Stimulated activated CD4-positive, alpha-beta T cell treated with anti-CD3 and anti-CD28 coated beads, Interleukin-12 subunit alpha, Interleukin-12 subunit beta, amount 100 ng/mL, for 24 hours (primary cell): Measurements from ENCODE around the gene SLC7A6.
A peak's percentile ranks its signal among the peaks of the same experiment; 100 is the strongest.
"Not testable (repeated sequence)": the region's sequence is repeated elsewhere in the genome, so short reads cannot be mapped to it uniquely, and the experiment has no call there.

Experiments
- DNase-seq, 2 experiments: peaks; one replicate each; pipeline ENCODE4 v3.0.0-alpha.2; 2020; ENCODE audit warnings: low read depth in 2 of 2

Gene SLC7A6

GRCh38 chr16:68283801-68284598 lies 19.7 kb downstream of the SLC7A6 start:
- no peak for DNase-seq

GRCh38 chr16:68284847-68285246 lies 20.5 kb downstream of the SLC7A6 start:
- DNase-seq, result no peak

- DNase-seq, result no peak
Observed at GRCh38 chr16:68285683-68286082, 21.4 kb downstream of the SLC7A6 start.

- no peak for DNase-seq
Observed at GRCh38 chr16:68286153-68287074, 22.1 kb downstream of the SLC7A6 start.

DNA sequence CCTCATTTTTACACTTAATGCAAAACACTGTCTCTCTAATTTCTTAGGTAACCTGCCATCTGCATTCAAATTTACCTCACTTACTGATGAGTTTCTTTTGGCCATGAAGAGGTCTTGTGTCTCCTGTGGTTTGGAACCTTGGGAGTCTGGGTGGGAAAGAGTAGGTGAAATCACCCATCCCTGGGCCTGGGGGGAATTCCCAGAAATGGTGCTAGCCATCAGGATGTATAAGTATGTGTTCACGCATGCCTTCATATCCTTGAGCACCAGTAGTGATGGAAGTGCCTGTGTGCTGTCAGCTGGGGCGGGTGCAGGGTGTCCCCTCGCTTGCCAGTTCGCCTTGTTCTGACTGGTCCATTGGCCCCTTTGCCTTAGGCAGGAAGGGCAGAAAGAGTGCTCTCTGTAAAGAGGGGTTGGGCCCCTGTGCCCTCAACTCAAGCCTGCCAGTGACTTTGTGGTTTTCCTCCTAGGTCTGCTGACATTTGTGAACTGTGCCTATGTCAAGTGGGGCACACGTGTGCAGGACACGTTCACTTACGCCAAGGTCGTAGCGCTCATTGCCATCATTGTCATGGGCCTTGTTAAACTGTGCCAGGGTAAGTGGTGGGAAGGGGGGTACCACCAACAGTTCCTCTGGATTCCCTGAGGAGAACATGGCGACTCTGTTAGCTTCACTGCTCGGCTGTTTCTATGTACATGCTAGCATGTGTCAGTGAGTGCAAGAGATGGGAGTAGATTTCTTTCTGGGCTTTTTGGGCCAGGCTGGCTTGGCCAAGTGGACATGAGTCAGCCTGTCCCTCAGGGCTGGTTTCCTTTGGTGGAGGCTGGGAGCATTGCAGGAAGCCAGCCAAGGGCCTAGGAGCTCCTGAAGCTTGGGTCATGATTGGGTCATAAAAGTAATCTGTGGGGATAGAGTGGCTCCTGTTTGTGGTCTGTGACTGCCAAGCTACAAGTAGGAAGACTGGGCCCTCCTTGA lies 23.2 kb downstream of the SLC7A6 start:
- DNase-seq, result no peak

DNA sequence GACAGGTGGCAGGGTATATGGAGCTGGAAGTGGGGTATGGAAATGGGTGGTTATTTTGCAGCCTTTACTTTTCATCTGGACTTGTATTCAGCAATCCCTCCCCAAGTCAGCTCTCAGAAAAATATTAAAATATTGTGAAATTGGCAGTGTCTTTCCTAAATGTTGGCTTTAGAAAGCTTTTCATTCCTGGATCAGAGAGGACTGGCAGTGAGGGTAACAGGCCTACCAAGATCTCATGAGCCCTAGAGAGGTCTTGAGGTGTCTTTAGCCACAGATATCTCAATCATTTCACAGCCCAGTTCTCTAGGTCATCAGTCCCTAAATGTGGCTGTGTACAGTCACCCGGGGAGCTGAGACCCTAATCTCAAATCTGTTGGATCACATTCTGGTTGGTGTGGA lies 23.9 kb downstream of the SLC7A6 start:
- no peak for DNase-seq

DNA sequence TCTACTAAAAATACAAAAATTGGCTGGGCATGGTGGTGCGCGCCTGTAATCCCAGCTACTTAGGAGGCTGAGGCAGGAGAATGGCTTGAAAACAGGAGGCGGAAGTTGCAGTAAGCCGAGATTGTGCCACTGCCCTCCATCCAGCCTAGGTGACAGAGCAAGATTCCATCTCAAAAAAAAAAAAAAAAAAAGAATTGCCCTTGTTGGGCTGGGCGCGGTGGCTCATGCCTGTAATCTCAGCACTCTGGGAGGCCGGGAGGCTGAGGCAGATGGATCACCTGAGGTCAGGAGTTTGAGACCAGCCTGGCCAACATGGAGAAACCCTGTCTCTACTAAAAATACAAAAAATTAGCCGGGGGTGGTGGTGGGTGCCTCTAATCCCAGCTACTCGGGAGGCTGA lies 24.5 kb downstream of the SLC7A6 start:
- DNase-seq, result not testable (repeated sequence)

GRCh38 chr16:68289202-68289601 lies 24.9 kb downstream of the SLC7A6 start:
- no peak for DNase-seq

GRCh38 chr16:68289621-68290329 lies 25.4 kb downstream of the SLC7A6 start:
- DNase-seq, result peak in 1 of 2 experiments; percentile 52

- DNase-seq, result no peak
Observed at GRCh38 chr16:68290450-68290849, 26.1 kb downstream of the SLC7A6 start.

- no peak for DNase-seq
Observed at GRCh38 chr16:68291227-68291626, 26.9 kb downstream of the SLC7A6 start.

GRCh38 chr16:68292425-68292824 lies 28.1 kb downstream of the SLC7A6 start:
- DNase-seq, result no peak

GRCh38 chr16:68296291-68296690 lies 32.0 kb downstream of the SLC7A6 start:
- DNase-seq, result no peak

GRCh38 chr16:68296693-68297092 lies 32.4 kb downstream of the SLC7A6 start:
- no peak for DNase-seq

DNA sequence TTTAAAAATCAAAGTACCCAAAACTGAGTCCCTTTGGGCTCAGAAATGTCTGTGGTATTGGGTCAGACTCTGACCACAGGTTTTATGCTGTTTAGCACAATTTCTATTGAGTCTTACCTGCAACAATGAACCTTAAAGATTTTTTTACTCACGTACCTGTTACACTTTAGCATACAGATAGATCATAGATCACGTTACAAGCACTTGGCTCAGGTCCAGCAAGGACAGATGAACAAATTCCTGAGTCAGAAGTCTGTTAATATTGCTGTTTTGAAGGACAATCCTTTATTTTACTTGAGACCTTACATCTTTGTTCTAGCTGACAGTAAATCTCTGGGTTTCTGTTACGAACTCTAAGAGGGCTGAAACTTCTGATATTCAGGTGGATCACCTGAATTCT lies 33.6 kb downstream of the SLC7A6 start:
- no peak for DNase-seq

- DNase-seq, result no peak
Observed at GRCh38 chr16:68298312-68298711, 34.0 kb downstream of the SLC7A6 start.

DNA sequence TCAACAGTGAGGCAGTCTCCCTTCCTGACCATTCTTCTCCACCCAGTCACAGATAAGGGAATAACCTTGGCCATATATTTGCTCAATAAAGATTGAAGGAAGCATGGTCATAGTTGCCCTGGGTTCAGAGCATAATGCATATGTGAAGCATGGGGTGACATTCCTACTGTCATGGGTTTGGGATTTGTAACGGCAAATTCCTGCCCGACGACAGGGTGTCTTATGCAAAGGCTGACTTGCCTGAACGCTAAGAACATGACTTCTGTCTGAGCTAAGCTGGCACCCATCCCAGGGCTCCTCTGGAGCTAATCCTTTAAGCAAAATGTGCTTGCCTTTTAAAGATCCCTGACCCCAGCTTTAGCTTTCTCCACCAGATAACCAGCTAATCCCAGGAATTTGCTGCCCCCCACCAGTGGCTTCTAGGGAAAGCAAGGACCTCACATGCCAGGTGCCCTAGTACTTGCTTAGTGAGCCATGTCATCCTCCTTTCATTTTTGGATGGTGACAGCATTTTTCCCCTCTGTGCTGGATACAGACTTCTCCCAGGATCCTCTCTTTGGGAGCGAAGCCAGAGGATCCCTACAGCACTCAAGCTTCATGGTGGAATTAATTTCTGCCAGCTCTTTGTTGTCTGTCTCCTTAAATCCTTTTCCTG lies 34.7 kb downstream of the SLC7A6 start:
- no peak for DNase-seq

DNA sequence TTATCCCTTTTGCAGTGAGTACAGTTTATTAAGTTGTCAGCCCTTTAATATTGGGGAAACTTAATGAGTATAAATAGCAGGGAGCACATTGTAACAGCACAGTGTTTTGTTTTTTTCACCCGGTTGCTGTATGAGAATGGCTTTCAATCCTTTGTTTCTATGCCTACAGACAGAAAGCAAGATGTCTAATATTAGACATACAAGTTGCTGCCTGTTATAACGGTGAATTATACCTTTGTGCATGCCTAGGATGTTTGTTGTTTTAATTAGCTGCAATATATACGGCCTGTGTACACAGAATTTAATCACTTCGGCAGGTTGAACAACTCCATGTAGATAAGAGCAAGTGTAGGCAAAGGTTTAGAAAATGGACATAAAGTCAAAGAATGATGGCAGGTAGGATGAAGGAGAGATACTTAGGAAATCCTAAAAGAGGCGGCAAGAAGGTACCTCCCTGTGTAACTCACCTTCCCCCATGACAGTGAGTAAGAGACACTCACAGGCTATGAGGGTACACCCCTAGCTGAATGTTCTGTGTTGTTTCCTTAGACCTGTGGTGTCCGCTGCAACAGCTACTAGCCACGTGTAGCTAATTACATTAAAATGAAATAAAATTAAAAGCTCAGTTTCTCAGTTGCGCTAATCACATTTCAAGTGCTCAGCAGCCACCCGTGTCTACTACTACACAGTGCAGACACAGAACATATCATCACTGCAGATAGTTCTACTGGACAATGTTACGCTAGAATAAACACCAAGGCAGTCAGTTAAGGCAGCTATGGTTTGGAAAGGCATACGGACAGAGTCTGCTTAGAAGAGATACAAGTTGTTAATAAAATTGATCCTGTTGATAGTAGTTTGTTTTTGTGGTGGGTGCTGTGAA lies 35.5 kb downstream of the SLC7A6 start:
- no peak for DNase-seq

GRCh38 chr16:68300734-68301459 lies 36.6 kb downstream of the SLC7A6 start:
- DNase-seq, result no peak
